Upper lobe of left lung (tissue), 4 donors: ENCODE results near the gene FAM177A1.

Experiments
- CTCF ChIP-seq, 6 experiments: fragments of 450-650 bp in 4 of 6; fragments of 200-600 bp in 2 of 6; sonication (generic) in 2 of 6; IDR thresholded peaks; one replicate each; pipeline ENCODE4 v1.5.1; 2016 to 2019; ENCODE audit warnings: antibody characterized with exemption in 6 of 6
- EP300 ChIP-seq, 4 donors: sonication (generic); formaldehyde crosslinking; IDR thresholded peaks; one replicate each; pipeline ENCODE4 v1.5.1; 2017; ENCODE audit warnings: antibody characterized with exemption in 4 of 4, control low read depth in 2 of 4
- POLR2A ChIP-seq, 4 donors: fragments of 450-650 bp; IDR thresholded peaks; one replicate each; pipeline ENCODE4 v1.5.1; 2016 to 2017; ENCODE audit warnings: antibody characterized with exemption in 4 of 4, mild to moderate bottlenecking in 2 of 4
- POLR2AphosphoS5 ChIP-seq, 2 donors: sonication (generic); formaldehyde crosslinking; IDR thresholded peaks; one replicate each; pipeline ENCODE4 v1.5.1; 2017; ENCODE audit warnings: antibody characterized with exemption in 2 of 2

DNA sequence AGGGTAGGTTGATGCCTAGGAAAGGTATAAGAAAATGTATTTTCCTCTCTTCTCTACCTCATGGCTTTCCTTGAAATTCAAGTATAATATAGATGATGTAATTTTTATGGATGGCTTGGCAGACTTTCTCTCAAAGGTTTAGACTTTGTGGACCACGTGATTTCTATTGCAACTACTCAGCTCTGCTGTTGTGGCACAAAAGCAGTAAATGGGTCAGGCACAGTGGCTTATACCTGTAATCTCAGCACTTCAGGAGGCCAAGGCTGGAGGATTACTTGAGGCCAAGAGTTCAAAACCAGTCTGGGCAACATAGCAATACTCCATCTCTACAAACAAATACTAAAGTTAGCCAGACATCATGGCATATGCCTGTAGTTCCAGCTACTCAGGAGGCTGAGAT lies 41.2 kb upstream of the FAM177A1 start:
- TF ChIP-seq POLR2A (IDR thresholded peaks at IDR 0.05) (no peak), CTCF (IDR thresholded peaks at IDR 0.05) (no peak), POLR2AphosphoS5 (IDR thresholded peaks at IDR 0.05) (no peak), EP300 (IDR thresholded peaks at IDR 0.05) (no peak)
